NK-92 treated with Interleukin-12 subunit alpha and Interleukin-12 subunit beta, amount 100 ng/mL, for 24 hours (cell line): ENCODE data around the gene TRAPPC8.
A peak's percentile ranks its signal among the peaks of the same experiment; 100 is the strongest.
"Not testable (repeated sequence)": the region's sequence is repeated elsewhere in the genome, so short reads cannot be mapped to it uniquely, and the experiment has no call there.

ENCODE experiments used
- DNase-seq: peaks from one replicate; lab custom pipeline; 2025; lab: John Stamatoyannopoulos, UW

The TRAPPC8 gene, protein sequence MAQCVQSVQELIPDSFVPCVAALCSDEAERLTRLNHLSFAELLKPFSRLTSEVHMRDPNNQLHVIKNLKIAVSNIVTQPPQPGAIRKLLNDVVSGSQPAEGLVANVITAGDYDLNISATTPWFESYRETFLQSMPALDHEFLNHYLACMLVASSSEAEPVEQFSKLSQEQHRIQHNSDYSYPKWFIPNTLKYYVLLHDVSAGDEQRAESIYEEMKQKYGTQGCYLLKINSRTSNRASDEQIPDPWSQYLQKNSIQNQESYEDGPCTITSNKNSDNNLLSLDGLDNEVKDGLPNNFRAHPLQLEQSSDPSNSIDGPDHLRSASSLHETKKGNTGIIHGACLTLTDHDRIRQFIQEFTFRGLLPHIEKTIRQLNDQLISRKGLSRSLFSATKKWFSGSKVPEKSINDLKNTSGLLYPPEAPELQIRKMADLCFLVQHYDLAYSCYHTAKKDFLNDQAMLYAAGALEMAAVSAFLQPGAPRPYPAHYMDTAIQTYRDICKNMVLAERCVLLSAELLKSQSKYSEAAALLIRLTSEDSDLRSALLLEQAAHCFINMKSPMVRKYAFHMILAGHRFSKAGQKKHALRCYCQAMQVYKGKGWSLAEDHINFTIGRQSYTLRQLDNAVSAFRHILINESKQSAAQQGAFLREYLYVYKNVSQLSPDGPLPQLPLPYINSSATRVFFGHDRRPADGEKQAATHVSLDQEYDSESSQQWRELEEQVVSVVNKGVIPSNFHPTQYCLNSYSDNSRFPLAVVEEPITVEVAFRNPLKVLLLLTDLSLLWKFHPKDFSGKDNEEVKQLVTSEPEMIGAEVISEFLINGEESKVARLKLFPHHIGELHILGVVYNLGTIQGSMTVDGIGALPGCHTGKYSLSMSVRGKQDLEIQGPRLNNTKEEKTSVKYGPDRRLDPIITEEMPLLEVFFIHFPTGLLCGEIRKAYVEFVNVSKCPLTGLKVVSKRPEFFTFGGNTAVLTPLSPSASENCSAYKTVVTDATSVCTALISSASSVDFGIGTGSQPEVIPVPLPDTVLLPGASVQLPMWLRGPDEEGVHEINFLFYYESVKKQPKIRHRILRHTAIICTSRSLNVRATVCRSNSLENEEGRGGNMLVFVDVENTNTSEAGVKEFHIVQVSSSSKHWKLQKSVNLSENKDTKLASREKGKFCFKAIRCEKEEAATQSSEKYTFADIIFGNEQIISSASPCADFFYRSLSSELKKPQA (N-terminal part only)

DNA sequence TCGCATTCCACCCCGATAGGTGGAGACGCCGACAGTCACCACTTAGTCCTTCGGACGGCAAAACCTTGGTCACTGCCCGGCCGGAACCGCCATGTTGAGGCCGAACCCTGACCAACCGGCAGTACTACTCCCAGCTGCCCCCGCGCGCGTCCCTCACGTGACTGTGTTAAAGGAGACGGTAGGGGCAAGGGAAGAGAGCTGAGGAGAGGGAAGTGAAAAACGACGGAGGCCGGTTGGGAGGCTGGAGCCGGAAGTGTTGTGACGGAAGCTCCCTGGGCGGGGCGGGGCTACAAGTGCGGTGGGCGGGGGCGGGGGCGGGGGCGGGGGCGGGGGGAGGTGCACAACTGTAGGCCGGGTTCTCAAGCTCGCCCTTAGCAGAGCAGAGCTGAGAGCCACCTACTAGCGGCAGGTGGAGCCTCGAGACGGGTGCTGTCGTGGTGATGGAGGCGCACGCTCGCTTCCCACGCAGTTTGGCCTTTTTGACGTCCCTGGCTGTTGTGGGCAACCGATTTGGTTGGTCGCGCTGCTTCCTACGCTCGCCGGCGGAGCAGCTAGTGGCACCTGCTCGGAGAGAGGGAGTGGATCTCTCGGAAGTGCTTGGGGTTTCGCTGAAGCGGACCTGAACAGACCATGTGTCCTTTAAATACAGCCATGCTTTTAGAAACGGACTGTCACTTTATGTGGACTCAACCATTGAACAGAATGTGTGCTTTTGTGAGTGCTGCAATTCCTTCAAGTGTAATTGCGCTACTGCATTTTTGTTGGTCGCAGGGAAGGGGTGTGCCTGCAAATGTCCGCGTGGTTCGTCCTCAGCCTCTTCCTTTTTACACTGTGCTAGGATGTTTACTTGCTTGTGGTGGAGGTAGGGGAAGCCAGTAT is at the start of gene TRAPPC8:
TRAPPC8 (minus strand) TSS at position 130 of the 879 bp plus-strand sequence. CDS start 364 bp downstream, outside the sequence.
- DNase-seq: peak; percentile 97

DNA sequence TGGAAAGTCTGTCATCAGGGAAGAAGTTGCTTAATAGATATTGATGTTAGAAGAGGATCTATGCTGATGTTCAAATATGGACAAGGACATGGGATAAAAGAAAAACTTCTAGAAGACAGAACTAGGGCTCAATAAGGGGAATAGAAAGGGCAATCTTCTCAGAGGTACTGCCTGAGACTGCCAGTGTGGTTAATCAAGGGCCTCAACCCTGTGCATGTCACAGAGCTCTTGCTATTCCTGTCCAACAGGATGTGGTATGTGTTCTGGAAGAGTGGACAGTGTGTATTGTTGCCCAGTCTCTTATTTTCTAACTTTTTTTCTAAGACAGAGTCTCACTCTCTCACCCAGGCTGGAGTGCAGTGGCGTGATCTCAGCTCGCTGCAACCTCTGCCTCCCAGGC is 47.9 kb upstream of the TRAPPC8 start:
- DNase-seq: no peak

DNA sequence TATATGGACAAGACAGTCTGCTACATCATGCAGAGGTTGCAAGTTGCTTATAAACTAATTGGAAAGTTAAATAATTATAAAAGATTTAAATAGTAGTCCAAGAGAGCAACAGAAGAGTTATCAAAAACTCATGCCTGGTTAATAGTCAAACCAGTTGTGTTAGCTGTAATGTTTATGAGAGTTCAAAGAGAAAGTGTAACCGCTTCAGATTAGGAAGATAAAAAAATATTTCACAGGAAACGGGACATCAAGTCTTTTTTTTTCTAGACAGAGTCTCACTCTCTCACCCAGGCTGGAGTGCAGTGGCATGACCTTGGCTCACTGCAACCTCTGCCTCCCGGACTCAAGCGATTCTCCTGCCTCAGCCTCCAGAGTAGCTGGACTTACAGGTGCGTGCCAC is 41.0 kb upstream of the TRAPPC8 start:
- no peak for DNase-seq

DNA sequence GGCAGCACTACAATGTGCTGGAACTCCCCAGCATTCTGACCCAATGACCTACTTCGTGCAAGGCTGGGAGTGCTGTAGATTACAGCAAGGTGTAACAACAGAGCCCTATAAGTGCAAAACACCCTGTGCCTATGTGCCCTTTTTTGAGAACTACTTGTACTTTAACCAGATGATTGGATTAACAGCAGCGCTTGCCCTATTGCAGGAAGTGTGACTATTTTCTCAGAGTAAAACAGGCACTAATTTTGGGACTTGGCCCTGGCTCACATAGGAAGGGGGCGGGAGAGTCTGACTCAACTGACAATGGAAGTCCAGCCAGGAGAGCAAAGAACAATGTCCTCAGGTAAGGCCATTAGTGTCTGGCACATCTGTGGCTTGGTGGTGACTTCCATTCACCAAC is 40.1 kb upstream of the TRAPPC8 start:
- DNase-seq: no peak

DNA sequence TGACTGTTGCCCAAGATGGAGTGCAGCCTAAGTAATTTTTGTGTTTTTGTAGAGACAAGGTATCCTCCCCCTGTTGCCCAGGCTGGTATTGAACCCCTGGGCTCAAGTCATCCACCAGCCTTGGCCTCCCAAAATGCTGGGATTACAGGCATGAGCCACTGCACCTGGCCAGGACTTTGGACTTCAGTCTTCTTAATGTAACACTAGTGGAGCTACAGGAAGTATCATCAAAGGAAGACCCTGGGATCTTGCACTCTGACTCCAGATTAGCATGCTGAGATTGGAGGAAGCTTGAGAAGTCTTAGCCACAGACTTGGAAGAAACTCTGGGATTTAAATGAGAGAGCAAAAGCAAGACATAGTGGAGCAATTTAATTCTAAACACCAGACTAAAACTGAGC is 37.9 kb upstream of the TRAPPC8 start:
- no peak for DNase-seq

DNA sequence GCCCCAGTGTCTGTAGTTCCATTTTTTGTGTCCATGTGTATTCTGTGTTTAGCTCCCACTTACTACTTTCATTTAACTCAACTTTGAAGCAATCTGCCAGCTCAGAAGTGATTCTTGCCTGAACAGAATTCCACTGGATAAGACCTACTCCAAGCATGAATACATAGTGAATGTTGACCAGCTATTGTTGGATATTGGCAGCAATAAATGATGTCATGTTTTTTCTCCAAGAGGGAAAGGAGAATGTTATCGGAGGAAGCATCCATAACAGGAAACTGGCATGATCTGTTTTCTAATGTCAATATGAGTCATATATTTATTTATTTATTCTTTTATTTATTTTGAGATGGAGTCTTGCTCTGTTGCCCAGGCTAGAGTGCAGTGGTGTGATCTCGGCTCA is 36.8 kb upstream of the TRAPPC8 start:
- no peak for DNase-seq

DNA sequence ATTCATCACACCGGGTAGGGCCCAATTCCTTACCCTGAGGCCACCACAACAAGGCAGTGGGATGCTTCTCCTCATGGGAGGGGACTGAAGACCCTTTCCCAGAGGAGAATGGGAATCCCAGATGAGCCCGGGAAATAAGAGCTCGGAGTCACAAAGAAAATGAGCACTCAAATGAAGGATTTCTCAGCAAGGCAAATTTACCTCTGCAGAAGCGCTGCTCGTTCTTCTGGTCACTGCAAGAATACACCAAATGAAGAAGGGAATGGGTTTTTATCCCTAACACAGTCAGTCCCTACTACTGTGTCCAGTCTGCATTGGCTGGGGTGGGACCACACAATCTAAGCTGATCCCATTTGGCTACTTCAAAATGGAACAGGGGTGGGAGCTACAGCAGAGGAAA is 35.7 kb upstream of the TRAPPC8 start:
- DNase-seq: no peak

DNA sequence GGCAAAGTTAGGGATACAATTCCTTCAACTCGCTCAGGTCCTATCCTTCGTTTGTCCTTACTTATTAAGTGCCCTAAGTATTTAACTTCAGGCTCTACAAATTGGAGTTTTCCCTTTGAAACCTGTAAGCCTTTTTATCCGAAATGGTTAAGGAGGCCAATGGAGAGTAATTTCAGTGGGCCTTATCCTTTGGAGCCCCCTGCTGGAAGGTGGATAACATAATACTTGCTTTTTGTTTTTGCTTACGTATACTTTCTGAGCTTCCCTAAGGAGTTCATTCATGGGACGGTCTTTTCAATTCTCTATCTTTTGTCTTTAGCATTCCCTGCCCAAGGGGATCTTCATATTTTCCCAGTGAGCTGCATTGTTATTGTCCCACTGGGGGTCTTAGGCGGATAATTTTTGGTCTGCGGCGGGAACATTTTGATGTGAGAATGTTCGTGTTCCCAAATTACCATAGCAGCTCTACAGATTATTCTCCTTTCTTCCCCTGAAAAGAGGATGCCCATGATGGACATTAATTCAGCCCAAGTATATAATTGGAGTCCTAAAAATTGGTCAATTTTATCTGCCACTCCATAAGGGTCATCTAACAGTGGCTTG is 34.4 kb upstream of the TRAPPC8 start:
- DNase-seq: no peak

DNA sequence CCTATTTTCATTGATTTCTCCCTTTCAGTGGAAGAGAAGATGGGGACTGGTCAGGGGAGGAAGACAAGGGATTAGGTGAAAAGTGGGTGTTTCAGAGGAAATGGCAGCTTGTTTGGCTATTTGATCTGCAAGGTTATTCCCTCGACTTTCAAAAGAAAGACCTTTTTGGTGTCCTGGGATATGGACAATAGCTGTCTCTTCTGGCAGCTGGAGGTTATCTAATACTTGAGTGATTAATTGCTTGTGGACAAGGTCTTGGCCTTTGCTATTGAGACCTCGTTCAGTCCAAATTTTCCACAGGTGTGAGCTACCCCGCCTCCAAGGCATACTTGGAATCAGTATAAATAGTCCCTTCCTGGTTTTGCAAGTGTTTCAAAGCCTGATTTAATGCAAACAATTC is 33.3 kb upstream of the TRAPPC8 start:
- DNase-seq: no peak

DNA sequence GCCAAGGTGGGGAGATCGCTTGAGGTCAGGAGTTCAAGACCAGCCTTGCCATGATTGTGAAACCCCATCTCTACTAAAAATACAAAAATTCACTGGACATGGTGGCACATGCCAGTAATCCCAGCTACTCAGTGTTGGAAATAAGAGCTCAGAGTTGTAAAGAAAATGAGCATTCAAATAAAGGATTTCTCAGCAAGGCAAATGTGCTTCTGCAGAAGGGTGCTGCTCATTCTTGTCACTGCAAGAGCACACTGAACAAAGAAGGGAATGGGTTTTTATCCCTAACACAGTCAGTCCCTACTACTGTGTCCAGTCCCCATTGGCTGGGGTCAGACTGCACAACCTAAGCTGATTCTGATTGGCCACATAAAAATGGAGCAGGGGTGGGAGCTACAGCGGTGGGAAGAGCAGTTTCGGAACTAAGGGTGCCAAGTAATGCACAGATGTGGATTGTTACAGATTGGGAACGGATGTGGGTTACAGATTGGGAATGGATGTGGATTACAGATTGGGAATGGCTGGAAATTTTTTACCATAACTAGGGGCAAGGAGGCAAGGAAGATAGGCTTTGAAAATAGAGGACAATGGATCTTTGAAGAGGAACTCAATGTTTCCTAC is 31.1 kb upstream of the TRAPPC8 start:
- no peak for DNase-seq

DNA sequence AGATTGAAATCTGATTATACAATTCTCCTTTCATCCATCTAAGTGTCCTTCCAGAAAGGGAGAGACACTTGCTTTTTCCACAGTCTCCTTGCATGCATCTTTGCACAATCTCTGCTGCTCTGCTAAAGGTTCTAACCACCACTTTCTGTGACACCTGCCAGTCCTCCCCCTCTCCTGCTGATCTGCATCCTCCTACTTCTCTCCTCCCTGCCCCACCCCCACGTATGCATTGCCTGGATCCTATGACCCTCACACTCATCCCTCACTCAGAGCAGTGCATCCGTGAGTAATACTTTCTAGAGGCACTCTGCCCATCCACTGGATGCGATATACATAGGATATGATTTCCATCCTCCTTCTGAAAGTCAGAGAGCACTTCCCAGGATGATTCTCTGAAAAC is 27.7 kb upstream of the TRAPPC8 start:
- DNase-seq: no peak

DNA sequence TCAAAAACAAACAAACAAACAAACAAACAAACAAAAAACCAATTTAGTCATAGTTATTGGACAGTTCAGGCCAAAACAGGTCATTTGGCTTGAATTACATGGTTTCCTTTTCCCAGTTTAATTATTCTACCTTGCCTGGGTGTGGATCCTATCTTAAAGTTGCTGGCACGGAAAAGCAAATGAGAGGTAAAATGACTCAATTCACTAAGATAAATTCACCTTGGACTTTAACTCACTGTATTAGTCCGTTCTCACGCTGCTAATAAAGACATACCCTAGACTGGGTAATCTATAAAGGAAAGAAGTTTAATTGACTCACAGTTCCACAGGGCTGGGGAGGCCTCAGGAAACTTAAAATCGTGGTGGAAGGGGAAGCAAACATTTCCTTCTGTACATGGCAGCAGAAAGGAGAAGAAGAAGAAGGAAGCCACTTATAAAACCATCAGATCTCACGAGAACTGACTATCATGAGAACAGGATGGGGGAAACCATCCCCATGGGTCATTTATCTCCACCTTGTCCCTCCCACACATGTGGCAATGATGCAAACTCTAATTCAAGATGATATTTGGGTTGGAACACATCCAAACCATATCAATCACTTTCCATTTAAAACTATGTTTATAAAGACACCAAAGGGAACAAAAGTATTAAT is 22.5 kb upstream of the TRAPPC8 start:
- DNase-seq: no peak

DNA sequence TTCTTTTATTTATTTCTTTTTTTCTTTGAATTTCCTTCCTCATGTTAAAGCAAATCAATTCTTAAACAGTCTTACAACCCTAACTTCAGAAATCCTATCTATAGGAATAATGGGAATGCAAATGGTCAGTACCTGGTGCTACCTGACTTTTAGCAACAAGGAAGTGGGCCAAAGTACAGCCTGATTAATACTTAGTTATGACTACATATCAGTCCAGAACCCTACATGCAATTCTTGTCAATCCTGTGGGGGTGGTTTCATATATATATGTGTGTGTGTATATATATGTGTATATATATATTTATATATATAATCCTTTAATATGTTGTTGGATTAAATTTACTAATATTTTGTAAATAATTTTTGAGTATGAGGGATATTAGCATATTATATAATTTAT is 14.8 kb upstream of the TRAPPC8 start:
- DNase-seq: no peak

DNA sequence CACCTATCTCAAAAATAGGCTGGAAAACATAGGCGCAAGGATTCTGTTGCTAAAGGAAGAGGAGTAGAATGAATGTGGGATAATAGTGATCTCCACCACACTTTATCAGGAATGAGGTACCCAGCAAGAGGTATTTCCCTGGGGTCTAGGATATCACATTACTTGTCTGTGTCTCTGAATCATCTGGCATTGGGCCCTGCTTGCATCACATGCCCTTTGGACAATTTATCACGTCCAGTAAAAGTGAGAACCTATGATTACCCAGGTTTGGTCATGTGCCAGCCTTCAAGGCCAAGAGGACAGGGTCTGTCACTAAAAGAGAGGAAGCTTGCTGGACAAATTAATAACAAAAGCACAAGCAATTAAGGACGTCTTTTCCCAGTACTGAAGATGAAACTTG is 11.4 kb upstream of the TRAPPC8 start:
- DNase-seq: no peak

DNA sequence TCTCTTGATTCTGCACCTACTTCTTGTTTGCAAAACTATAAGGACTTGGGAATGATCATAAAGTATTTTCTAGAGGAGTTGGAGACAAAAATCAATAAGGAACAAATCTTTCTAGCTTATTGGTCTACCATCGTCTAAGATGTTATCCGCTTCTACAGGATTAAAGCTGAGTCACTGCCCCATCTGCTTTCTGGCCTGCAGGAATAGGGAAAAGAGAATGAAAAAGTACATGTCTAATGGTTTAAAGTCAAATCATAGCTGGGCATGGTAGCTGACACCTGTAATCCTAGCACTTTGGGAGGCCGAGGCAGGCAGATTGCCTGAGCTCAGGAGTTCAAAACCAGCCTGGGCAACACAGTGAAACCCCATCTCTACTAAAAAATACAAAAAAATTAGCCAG is 10.8 kb upstream of the TRAPPC8 start:
- DNase-seq: not testable (repeated sequence)

DNA sequence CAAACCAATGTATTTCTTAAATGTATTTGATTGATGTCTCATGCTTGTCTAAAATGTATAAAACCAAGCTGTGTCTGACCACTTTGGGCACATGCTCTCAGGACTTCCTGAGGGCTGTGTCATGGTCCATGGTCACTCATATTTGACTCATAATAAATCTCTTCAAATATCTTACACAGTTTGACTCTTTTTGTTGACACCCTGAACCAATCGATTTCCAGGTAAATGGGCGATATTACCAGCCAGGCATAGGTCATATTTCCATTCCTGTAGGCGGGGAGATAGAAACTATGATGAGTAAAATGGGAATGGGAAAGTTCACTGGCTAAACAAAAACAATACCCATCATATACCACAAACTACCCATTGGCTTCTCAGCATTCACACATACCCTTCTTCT is 9.3 kb upstream of the TRAPPC8 start:
- no peak for DNase-seq

DNA sequence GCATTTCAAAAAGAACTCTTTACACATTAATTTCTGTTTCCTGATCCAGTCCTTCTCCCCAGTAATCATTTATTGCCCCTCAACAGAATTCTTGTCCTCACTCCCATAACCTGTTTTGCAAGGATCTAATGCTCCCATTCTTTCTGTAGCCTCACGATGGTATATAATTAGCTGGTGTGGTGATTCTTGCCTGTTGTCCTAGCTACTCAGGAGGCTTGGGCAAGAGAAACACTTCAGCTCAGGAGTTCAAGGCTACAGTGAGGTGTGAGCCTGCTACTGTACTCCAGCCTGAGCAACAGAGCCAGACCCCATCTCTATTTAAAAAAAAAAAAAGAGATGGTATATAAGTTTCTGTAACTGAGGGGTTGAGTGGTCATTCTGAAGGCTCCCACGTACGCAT is 7.7 kb upstream of the TRAPPC8 start:
- DNase-seq: no peak

DNA sequence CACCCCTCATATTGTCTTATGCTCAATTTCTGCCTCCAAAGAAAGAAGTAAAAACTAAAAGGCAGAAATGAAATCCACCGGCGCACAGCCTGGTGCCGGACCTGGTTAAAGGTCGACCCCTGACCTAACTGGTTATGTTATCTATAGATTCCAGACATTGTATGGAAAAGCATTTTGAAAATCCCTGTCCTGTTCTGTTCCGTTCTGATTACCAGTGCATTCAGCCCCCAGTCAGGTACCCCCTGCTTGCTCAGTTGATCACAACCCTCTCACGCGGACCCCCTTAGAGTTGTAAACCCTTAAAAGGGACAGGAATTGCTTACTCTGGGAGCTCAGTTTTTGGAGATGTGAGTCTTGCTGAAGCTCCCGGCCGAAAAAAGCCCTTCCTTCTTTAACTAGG is 5.4 kb upstream of the TRAPPC8 start:
- DNase-seq: not testable (repeated sequence)

DNA sequence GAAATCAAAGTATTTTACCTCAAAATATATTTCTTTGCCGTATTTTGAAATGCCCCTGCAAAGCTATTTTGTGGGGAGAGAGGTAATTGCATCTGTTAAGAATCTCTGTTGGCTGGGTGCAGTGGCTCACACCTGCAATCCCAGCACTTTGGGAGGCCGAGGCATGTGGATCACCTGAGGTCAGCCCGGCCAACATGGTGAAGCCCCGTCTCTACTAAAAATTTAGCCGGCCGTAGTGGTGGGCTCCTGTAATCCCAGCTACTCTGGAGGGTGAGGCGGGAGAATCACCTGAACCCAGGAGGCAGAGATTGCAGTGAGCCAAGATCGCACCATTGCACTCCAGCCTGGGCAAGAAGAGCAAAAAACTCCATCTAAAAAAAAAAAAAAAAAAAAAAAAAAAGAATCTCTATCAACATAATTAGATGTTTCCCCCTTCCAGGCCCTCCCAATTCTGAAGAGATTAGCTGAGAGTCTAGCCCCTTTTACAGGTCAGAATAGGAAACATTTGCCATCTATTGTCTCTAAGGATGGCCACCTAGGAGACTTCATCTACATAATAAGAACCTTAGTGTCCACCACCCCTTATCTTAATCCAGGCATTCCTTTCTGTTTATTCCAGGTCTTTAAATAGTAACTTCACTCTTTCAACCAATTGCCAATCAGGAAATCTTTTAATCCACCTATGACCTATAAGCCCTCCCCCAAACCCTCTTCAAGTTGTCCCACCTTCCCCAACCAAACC is 3.5 kb upstream of the TRAPPC8 start:
- no peak for DNase-seq
